PC-9 (cell line): ENCODE results near the gene SOX12.

ENCODE experiments used
- CTCF ChIP-seq: fragments of 200-600 bp; sonication (generic); conservative IDR thresholded peaks from 2 replicates; pipeline ENCODE4 v1.6.1; 2017; ENCODE audit warnings: mixed run types, antibody characterized with exemption, mild to moderate bottlenecking, moderate library complexity
- EZH2 ChIP-seq: fragments of 200-600 bp; sonication (generic); IDR thresholded peaks from 2 replicates; pipeline ENCODE4 v1.8.0; 2017; ENCODE audit warnings: antibody characterized with exemption, low read depth

GRCh38 chr20:370977-371754 is 45.8 kb downstream of the SOX12 start:
- TF ChIP-seq CTCF (no peak), EZH2 (no peak)
